T-helper 22 cell (primary cell): ENCODE data around the gene PHF21B.

Source experiments
- DNase-seq: peaks from one replicate; pipeline ENCODE4 v3.0.0-alpha.2; 2020; ENCODE audit warnings: low read depth

PHF21B gene

DNA sequence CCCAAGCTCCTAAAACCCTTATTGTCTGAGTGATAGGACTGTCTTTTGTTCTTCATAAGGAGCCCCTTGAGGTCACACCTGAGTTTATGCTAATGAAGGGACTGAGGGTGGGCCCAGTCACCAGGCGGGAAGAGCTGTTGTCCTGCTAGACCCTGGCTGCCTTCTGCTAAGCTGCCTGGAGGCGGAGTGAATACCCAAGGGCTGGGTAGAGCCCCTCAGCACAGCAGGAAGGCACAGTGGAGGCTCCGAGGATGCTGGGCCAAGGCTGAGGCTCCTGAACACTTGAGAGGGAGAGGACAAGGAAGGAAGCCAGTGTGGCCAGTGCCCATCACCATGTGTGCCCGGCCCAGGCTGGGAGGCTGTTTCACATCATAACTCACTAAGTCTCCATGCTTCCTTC lies 4.8 kb upstream of the PHF21B start:
- no peak for DNase-seq

DNA sequence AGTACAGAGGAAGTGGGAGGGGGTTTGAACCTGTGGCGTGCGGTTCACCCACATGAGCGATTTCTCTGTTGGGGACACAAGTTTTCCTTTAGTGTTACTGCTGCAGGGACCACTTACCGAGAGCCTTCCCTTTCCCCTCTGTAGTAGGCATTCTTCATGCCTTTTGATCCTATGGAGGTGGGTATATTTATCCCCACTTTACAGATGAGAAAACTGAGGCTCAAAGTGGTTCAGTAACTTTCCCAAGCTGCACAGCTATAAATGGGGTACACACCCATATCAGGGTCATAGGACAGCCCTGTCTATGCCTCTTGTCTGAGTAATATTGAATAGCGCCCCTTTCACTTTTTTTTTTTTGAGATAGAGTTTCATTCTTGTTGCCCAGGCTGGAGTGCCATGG lies 3.3 kb upstream of the PHF21B start:
- no peak for DNase-seq

DNA sequence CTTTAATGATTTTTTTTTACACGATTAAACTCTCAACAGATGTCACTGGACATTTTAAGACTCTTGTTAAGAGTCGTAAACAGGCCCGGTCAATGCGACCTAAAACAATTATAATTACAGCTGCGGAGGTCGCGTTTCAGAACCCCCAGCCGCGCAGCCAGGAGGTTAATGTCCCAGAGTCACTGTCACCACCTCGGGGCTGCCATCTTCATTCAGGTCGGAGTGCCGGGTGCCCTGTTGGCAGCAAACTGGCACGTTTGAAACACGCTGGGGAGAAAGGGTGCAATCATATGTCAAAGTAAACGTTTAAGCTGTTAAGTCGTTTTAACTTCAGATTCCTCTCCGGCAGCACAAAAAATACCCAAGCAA lies 711 bp upstream of the PHF21B start:
- no peak for DNase-seq

DNA sequence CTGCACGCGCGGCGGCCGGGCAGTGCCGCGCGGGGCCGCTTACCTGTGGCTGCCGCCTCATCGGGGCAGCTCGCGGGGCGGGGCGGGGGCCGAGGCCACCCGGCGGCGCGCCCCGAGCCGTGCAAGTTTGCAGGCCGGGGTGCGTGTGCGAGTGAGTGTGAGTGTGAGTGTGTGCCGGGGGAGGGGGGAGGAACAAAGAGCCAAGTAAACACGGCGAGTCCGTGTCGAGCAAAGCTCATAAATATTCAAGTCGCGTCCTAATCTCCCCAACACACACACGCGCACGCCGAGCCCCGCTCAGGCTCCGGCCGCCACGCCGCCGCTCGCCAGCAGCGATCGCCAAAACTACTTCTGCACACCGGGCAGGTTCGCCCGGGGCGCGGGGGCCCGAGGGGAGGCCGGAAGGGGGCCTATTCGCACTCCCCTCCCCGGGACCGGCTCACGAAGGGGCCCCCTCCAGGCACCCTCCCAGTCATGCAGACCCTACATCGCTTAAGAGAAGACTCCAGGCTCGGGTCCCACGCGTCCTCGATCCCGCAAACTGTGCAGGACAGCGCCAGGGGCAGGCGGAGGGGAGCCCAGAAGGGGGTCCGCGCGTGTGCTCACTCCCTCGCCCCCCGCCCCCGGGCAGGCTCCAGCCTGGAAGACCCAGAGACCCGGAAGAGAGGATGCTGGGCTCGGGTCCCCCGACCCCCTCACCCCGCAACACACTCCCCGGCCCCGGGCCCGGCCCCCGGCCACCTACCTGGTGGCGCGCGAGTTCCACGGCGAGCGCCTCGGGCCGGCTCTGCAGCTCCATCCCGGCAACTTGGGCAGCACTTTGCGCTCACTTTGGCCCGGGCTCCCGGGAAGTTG lies 827 bp downstream of the PHF21B start:
- no peak for DNase-seq

DNA sequence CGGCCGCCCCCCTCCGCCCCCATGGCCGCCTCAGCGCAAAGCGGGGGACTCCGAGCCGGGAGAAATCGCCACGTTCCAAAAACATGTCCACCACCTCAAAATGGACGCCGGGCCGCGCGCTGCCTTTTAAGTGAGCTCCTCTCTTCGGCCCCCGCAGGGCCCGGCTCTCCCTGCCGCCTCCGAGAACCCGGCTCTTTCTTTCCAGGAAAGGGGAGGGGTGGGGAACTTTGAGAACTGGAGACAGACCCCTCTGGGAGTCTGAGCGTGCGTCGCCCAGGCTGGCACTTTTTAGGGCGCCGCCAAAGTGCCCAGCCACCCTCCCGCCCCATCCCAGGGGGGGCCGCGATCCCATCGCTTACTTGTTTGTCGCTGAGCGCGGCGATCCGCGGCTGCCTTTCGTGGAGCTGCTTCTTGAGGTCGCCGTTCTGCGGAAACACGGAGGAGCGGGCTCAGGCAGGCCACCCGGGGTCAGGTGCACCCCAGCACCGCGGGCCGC lies 1.6 kb downstream of the PHF21B start:
- no peak for DNase-seq

DNA sequence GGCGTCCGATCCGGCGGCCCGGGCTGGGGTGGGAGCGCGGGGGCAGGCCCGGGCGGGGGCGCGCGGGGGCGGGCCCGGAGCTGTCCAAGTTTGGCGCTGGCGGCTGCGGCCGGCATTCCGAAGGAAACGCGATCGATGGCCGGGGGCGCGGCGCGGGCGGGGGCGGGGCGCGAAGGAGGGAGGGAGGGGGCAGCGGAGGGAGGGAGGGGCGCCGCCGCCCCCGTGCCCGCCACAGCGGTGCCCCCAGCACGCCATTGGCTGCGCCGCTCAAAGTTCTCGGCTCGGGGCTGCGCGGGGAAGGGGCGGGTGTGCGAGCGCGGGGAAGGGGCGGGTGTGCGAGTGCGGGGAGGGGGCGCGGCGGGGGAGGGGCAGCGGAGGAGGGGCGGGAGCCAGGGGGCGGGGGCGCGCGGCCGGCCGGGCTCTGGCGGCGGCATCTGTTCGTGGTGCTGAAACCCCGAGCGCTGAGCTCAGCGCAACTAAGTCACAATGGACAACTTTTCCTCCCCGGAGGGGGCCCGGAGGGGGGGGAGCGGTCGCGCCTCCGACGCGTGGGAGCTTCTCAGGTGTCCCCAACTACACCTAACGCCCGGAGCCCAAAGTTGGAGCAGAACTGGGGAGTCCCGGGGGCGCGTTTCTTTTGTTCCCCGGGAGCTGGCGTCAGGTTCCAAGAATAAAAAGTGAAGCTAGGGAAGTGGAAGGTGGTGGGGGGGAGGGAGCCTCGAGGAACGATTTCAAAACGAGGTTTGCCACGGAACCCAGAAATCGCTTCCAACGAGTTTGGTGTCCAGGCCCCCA lies 2.2 kb downstream of the PHF21B start:
- no peak for DNase-seq

DNA sequence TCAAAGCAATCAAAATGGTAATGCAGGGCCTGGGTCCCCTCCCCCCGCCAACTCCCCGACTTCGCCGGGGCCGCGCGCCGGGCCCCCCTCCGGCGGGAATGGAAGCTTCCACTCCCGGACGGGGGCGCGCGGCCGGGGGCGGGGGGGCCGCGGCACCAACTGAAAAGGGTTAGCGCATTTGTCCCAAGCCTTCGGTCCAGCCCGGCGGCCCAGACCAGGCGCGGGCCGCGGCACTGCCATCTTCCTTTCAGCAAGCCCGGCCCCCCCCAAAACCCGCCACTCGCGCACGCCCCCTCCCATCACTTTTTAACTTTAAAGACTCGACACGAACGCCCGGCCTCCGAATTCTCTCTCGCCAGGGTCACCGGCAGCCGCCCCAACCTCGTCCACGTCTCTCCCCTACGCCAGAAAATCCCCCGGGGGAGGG lies 2.8 kb downstream of the PHF21B start:
- no peak for DNase-seq

DNA sequence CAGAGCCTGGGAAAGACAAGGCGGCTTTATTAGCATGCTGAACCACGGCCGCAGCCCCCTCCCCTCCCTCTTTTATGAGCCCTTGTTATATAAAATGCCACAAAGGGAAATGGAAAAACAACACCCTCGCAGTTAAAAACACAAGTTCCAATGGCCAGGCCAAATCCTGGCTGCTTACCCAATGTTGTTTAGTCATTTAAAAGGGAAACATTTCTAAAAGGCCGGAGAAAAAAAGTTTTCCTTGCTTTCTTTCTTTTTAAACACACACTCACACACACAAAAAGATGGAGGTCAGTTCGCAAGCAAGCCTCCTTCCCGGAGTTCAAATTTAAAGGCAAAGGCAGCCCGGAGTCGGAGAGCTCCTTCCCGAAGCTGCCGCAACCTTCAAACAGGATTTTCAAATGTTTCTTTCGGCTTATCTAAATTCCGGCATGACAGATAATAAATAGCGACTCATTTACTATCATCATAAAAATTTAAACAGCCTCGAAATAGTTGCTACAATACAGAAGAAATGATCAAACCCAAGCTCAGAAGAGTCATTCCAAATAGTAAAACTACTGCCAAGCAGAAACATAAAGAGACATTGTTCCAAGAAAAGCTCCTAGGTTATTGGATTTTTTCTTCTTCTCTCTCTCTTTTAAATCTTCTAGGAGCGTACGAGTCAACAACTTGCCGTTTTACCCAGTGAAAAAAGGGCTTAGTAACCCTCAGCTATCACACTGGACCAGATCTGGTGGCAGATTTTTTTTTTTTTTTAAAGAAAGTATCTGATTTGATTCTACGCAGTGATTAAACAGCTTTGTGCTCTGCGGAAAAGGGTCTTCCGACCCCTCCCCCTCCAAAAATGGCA lies 3.5 kb downstream of the PHF21B start:
- no peak for DNase-seq

DNA sequence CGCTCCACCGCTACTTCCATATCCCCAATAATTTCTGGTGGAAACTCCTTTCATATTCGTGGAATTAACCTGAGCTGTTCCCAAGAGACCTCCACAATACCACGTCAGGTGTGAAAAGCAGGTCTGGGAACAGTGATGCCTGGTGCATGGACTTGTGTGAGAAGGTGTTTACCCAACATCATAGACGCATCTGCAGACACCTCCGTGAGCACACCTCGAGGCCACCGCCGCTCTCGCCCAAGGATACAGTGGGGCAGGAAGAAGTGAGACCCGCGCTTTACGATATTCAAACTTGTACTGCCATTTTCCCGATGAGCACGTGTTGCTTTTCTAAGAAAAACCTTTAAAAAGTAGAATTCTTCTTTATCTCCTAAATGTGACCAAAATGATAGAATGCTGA lies 8.2 kb downstream of the PHF21B start:
- no peak for DNase-seq

DNA sequence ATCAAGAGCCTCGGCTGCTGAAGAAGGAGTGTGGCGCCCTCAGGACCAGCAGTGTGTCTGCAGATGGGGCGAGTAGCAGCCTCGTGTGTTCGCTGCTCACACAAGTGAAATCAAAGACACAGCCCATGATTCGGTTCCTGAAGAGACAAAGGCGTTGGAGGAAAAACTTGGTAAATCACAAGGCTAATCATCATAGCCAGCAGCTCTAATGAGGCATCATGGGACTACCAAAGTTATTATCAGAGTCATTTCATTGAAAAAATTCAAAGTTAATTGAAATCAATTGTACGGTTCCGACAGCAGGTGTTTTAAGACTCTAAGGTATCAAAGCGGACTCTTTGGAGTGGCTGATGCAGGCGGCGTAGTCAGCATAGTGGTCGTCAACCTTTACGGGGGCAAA lies 9.5 kb downstream of the PHF21B start:
- no peak for DNase-seq

DNA sequence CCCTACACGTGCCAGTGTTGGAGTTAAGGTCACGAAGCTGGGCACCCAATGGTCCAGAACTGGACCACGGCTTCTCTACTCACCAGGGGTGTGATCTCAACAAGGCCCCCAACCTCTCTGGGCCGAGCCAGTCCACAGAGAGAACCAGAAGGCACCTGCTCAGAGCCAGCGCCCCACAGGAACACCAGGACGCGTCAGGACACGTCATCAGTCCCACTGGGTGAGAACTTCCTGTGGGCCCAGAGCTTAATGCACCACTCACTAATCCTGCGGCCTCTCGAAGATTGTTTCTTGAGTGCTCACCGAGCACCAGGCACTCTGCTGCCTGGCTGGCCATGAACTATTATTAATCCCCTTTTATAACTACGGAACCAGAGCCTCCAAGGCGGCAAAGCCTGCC lies 10.1 kb downstream of the PHF21B start:
- no peak for DNase-seq

DNA sequence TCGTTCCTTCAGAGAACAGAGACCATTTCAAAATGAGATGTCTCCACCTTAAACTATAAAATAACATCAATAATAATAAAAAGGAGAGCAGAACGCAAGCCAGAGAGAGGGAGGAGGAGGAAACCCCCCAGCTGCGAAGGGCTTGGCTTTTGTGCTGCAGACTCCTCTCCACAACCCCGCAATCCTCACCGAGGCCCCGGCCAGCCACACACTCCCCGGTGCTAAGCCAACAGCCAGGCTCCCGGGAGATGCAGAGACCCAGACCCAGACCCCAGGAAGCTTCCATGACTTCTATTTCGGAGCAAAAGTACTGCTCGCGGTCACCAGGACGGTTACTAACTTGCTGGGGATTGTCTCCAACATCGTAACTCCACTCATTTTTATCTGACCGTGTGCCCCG lies 10.6 kb downstream of the PHF21B start:
- no peak for DNase-seq

DNA sequence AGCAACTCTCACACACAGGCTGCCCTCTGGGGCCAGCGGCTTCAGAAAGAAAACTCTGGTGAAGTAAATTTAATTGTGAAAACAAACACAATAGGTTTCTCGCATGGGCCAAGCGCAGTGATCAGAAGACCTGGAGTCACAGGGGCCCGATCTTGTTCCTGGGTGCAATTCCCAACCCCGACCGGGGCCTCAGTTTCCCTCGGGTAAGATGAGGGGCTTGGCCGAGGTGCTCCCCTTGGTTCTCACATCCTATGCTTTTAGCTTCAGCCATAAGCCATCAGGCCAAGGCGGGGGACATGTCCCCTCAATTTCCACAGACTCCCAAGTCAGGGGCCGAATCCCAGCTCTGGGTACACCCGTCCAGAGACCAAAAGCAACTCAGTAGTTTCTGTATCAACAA lies 11.5 kb downstream of the PHF21B start:
- no peak for DNase-seq

DNA sequence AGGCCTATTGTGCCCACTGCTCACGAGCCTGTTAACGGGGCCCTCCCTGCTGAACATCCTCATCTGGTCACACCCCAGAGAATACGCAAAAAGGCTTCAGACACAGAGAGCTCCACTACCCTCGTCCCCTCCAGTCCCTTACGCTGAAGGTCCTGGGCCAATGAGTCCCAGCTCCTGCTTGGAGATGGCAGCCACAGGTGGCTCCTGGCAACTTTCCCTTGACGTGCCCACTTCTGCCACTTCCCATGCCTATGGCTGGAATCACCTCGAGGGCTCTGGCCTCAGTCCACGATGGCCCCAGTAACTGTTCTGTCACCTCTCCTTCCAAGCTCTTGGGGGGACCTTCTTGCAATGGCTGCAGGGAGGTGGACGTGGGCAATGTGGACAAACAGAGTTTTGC lies 12.7 kb downstream of the PHF21B start:
- DNase-seq: no peak

DNA sequence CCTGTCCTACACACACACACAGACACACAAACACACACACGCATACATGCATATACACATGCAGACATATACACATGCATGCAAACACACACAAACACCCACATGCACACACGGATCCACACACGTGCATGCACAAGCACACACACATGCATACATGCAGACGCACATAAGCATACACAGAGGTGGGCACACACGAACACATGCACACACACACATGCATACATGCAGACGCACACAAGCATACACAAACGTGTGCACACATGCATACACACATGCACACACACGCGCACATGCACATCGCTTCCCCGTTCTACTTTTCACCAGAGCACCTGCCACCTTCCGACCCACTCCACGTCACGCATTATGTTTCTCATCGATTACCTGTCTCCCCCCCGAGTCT lies 13.2 kb downstream of the PHF21B start:
- no peak for DNase-seq

DNA sequence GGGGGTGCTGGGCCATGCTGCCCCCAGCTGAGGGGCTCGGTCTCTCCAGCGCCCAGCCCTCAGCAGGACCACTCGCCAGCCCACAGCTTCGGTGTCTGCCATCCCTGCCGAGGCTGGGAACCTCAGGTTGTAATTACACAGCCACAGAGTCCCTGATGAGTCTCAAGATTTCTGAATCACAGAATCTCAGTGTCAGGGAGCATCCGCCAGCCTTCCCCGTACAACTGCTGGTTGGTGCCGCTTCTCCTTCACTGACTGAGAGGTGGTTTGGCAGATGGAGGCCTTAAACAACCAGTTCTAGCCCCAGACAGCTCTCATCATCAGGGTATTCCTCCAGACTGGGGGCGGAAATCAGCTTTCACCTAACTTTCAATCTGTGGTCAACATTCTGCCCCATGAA lies 13.7 kb downstream of the PHF21B start:
- DNase-seq: no peak

DNA sequence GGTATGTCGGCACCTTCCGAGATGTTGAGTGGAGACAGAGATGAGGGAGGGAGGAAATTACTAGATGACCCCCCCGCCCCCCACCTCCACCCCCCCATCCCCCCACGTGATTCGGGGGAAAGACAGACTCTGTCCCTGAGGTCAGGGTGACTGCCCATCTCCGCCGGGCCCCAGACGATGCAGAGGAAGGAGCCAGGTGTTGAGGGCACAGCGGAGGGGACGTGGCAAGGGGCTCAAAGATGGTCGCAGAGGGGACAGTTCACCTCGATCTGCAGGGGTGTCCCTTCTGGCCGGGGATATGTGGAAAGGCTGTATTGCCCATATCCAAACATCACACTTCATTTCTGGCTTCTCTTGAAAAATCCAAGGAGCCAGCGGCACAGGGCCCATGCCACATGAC lies 14.1 kb downstream of the PHF21B start:
- no peak for DNase-seq

DNA sequence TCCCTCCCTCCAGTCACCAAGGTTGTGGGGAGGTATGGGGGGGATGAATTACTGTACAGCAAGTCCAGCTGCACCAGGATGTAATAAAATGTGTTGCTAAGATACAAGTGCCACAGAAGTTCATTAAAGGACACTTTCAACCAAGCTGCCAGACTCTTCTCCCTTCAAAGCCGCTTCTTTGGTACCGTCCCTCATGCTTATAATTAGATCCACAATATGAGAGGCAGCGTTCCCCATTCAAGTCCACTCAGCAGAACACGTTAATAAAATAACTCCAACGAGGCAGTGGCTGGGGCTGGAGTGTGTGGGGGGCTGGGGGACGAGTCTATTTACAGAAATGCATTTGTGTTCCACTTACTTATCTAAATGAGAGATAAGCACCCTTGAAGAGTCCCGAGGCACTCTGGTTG lies 14.7 kb downstream of the PHF21B start:
- no peak for DNase-seq

DNA sequence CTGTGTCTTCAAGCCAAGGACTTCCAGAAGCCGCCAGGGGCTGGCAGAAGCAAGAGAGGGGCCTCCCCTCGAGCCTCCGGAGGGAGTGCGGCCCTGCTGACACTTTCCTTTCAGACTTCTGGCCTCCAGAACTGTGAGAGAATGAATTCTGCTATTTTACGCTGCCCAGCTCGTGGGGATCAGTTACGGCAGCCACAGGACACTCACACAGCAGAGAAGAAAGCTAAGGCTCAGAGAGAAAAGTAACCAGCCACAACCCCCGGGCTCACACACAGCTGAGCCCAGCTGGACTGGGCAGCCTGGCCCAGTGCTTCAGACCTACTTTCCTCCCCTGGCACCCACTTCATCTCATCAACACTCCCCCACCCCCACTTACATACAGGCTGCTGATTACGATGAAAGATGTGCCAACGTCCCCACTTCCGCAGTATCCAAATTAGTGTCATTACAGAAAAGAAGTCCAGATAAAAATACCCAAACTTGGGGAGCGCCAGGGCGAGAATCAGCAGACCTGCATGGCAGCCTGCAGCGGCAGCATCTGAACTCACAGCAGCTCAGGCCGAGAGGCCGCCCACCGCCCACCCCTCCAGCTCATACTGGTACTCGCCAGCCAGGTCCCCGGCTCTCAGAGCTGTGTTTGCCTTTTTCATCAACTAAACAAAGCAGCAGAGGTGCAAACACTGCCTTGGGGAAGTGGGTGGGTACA lies 15.3 kb downstream of the PHF21B start:
- no peak for DNase-seq

DNA sequence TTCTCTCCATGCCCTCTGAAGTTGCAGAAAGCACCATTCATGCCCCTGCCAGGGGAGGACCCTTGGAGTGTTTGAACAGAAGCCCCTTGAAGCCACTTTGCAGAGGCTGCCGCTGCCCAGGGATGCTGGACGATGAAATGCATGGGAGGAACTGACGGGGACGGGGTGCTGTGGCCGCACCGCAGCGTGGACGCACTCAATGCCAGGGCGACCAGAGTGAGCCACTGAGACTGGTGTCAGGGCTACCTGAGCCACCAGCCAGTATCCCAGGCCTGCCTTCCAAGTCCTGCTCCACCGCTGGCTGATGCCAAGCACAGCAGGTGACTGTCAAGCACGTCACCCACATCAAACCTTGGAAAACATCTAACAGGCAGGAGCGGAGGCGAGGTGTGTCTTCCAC lies 17.6 kb downstream of the PHF21B start:
- no peak for DNase-seq

DNA sequence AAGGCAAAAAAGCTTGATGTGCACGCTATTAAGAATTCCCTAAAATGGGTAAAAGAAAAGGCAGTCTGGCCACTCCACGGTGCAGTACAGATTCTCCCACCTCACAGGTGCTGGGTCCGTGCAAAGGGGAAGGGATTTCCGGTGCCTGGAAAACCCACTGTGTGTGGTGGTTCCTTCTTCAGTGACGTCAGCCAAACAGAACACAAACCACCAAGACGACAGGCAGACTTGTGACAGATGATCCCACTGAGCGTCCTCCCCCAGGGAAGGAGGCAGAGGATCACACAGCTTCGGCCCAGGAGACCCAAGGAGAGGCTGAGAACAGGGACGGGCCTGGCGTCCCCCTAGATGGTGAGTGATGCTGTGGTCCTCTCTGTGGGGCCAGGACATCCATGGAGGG lies 18.6 kb downstream of the PHF21B start:
- no peak for DNase-seq

DNA sequence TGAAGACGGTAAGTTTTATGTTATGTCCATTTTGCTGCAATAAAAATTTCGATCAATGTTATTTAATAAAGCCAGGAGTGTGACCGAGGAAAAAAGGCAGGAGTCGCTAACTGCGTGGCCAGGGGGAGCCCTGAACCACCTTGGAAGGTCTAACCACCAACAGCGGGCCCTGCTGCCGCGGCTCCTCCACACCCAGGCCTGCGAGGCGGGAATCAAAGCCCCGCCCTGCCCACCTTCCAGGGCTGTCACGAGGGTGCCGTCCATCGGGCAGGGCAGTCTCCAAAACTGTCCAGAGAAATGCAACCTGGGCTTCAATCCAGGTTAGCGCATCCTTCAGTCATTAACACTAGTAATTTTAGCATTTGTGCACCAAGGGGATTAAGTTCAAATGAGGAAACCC lies 19.0 kb downstream of the PHF21B start:
- no peak for DNase-seq
